Measurements from ENCODE around the gene RGR.

RGR gene

GRCh38 chr10:84244651-84245270 is at the start of gene RGR:
TSS of gene RGR (plus strand) at chr10:84245053. CDS start at chr10:84245091, 38 bp downstream.
- DNase-seq (ENCODE audit: low spot score), result peak; percentile 64
- Histone ChIP-seq H3K4me3 (no peak within 1 kb of the TSS), H3K27ac (peak within 1 kb of the TSS in 1 of 2 donors; percentile 4)
- no peak for TF ChIP-seq CTCF (IDR thresholded peaks at IDR 0.05)

GRCh38 chr10:84196083-84196482 is 48.8 kb upstream of the RGR start:
- DNase-seq (ENCODE audit: low spot score), result no peak
- TF ChIP-seq CTCF (IDR thresholded peaks at IDR 0.05), result no peak
- no peak overlapping the region for H3K27ac ChIP-seq
- no peak overlapping the region for H3K4me3 ChIP-seq

- no peak overlapping the region for H3K27ac ChIP-seq
- no peak for TF ChIP-seq CTCF (IDR thresholded peaks at IDR 0.05)
- H3K4me3 ChIP-seq, result no peak overlapping the region
- no peak for DNase-seq (ENCODE audit: low spot score)
These were observed 47.9 kb upstream of the RGR start for GRCh38 chr10:84196941-84197340.

GRCh38 chr10:84197643-84198042 is 47.2 kb upstream of the RGR start:
- no peak overlapping the region for H3K27ac ChIP-seq

GRCh38 chr10:84198206-84198915 is 46.5 kb upstream of the RGR start:
- TF ChIP-seq CTCF (IDR thresholded peaks at IDR 0.05), result no peak
- no peak overlapping the region for H3K4me3 ChIP-seq
- DNase-seq (ENCODE audit: low spot score), result no peak
- H3K27ac ChIP-seq, result no peak overlapping the region

More at GRCh38 chr10:84197643-84198042, 47.2 kb upstream of the RGR start:
- no peak overlapping the region for H3K4me3 ChIP-seq
- DNase-seq (ENCODE audit: low spot score), result no peak
- no peak for TF ChIP-seq CTCF (IDR thresholded peaks at IDR 0.05)

- no peak for TF ChIP-seq CTCF (IDR thresholded peaks at IDR 0.05)
- DNase-seq (ENCODE audit: low spot score), result no peak
- Histone ChIP-seq H3K4me3 (no peak overlapping the region), H3K27ac (no peak overlapping the region)
These were observed 44.2 kb upstream of the RGR start for GRCh38 chr10:84200537-84201243.

All from coronary artery (tissue), 2 donors.